Measurements from ENCODE around the gene SYNPO2. TPM values are rescaled to one million over a fixed set of nuclear protein-coding genes. Genes with fewer than 3 reads are reported as not detected.
"Not testable (repeated sequence)": the region's sequence is repeated elsewhere in the genome, so short reads cannot be mapped to it uniquely, and the experiment has no call there.

The SYNPO2 gene
- total RNA-seq, 1 experiment from 2014 or later, result 0.38 TPM

GRCh38 chr4:119005928-119006460 lies 117.3 kb downstream of the SYNPO2 start:
- Histone ChIP-seq H3K4me3 (ENCODE audit: insufficient read depth, low read depth, low read length) (no peak overlapping the region), H3K27me3 (ENCODE audit: control insufficient read depth, insufficient read depth, low read length) (no peaks in the 10 kb centered on the region), H3K36me3 (replicated peaks; ENCODE audit: control insufficient read depth, insufficient read depth, low read length) (no peaks in the 10 kb centered on the region)
- DNase-seq, result no peak

GRCh38 chr4:119008761-119009160 lies 120.1 kb downstream of the SYNPO2 start:
- H3K36me3 ChIP-seq (replicated peaks; ENCODE audit: control insufficient read depth, insufficient read depth, low read length), result no peaks in the 10 kb centered on the region
- H3K4me3 ChIP-seq (ENCODE audit: insufficient read depth, low read depth, low read length), result no peak overlapping the region
- no peaks in the 10 kb centered on the region for H3K27me3 ChIP-seq (ENCODE audit: control insufficient read depth, insufficient read depth, low read length)
- no peak for DNase-seq

- H3K27me3 ChIP-seq (ENCODE audit: control insufficient read depth, insufficient read depth, low read length); DNase-seq; H3K36me3 ChIP-seq (replicated peaks; ENCODE audit: control insufficient read depth, insufficient read depth, low read length); H3K4me3 ChIP-seq (ENCODE audit: insufficient read depth, low read depth, low read length): not testable (repeated sequence)
Measured at GRCh38 chr4:119010221-119010620, 121.6 kb downstream of the SYNPO2 start.

DNA sequence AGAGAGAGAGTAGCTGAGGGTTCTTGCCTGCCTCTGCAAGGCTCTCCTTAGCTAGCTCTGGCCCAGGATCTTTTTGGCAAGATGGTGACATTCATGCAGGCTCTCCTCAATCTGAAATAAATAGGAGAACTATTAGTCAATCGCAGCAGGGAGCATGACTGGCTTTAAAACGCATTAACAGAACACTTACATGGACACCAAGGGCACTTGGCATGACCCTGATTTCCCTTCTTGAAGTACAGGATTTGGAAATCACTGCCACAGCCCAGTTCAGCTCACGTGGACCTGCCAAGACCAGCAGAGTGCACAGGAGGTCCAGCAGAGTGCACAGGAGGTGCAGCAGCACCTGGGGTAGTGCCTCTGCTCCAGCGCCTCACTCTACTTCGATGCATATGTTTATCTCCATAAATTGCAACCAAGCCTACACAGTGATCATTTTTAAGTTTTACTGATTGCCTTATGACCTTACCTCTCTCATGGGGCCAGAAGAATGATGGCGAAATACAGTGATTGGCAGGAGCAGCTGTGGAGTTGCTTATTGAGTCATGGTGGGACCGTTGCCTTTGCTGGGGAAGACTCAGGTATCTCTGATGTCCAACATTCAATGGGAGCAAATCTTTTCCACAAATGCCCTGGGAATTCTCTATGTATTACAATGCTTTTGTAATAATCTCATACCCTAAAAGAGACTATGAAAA lies 122.4 kb downstream of the SYNPO2 start:
- Histone ChIP-seq H3K36me3 (replicated peaks; ENCODE audit: control insufficient read depth, insufficient read depth, low read length) (no peaks in the 10 kb centered on the region), H3K4me3 (ENCODE audit: insufficient read depth, low read depth, low read length) (no peak overlapping the region), H3K27me3 (ENCODE audit: control insufficient read depth, insufficient read depth, low read length) (no peaks in the 10 kb centered on the region)
- no peak for DNase-seq

DNA sequence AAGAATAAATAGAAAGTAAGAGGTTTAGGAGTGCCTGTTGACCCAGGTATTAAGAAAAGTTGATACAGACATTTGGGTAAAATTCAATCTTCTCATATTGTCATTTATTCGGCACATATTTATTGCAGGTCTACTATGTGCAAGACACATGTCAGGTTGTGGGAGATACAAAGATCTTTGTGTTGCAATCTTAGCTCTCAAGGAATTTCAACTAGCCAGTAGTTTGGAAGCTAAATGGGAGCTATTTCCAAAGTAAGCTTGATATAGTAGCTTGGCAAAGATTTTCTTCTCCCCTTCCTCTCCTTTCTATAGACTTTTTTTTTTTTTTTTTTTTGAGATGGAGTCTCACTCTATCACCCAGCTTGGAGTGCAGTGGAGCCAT lies 122.9 kb downstream of the SYNPO2 start:
- H3K4me3 ChIP-seq (ENCODE audit: insufficient read depth, low read depth, low read length), result no peak overlapping the region
- H3K27me3 ChIP-seq (ENCODE audit: control insufficient read depth, insufficient read depth, low read length), result no peaks in the 10 kb centered on the region
- no peak for DNase-seq
- H3K36me3 ChIP-seq (replicated peaks; ENCODE audit: control insufficient read depth, insufficient read depth, low read length), result no peaks in the 10 kb centered on the region

DNA sequence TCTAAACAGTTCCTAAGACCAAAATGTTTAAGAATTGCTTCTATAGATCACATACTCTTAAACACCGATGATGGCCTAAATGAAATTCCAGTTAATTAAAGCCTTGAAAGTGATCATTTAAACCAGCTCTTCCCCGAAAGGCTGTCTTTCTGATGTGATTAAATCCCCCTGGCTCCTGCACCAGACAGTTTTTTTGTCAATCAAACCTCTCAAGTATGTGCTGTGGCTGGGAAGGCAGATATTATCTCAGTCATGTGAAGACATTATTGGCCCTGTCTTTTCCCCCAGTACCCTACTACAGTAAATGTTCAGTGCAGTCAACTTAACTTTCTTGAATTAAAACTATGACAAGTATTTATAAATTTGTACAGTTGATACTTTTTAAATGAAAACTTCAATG lies 126.0 kb downstream of the SYNPO2 start:
- no peak for DNase-seq
- Histone ChIP-seq H3K4me3 (ENCODE audit: insufficient read depth, low read depth, low read length) (no peak overlapping the region), H3K27me3 (ENCODE audit: control insufficient read depth, insufficient read depth, low read length) (no peaks in the 10 kb centered on the region), H3K36me3 (replicated peaks; ENCODE audit: control insufficient read depth, insufficient read depth, low read length) (no peaks in the 10 kb centered on the region)

DNA sequence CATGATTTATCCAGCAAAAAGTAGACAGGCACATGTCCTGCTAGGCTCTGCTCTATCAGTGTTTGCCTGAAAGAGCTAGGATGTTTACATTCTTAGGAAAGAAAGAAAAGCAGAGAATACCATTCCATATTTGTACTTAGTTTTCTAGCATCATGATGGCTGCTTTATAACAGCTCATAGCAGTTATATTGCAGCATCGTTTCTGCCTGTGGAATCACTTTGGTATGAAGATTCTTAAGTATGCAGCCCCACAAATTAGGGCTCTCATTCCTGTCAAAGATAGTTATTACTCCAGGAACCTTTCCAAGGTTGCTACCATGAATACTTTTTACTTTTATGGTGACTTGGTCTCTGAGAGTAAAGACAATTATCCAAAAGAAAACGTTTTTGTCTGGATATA lies 128.0 kb downstream of the SYNPO2 start:
- H3K27me3 ChIP-seq (ENCODE audit: control insufficient read depth, insufficient read depth, low read length), result no peaks in the 10 kb centered on the region
- DNase-seq, result no peak
- H3K4me3 ChIP-seq (ENCODE audit: insufficient read depth, low read depth, low read length), result no peak overlapping the region
- H3K36me3 ChIP-seq (replicated peaks; ENCODE audit: control insufficient read depth, insufficient read depth, low read length), result no peaks in the 10 kb centered on the region

- no peak for DNase-seq
- no peak overlapping the region for H3K4me3 ChIP-seq (ENCODE audit: insufficient read depth, low read depth, low read length)
- H3K36me3 ChIP-seq (replicated peaks; ENCODE audit: control insufficient read depth, insufficient read depth, low read length), result no peaks in the 10 kb centered on the region
- H3K27me3 ChIP-seq (ENCODE audit: control insufficient read depth, insufficient read depth, low read length), result no peaks in the 10 kb centered on the region
Measured at GRCh38 chr4:119017636-119018035, 129.0 kb downstream of the SYNPO2 start.

DNA sequence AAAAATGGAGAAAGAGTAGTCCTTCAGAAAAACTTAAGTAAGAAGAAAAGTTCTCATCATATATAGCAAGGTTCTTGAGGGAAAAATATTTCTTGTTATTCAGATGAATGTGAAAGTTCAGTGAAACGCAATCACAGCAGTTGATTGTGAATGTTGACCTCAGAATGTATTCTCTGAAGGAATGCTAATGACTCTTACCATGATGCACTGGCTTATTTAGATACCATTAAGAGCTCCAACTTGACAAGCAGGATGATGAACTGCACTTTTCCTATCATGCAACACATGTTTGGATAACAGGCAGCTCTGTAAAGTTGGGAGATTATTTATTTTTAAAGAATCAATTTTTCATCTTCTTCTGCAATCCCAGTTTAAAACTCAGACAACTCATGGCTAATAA lies 131.5 kb downstream of the SYNPO2 start:
- no peaks in the 10 kb centered on the region for H3K27me3 ChIP-seq (ENCODE audit: control insufficient read depth, insufficient read depth, low read length)
- H3K4me3 ChIP-seq (ENCODE audit: insufficient read depth, low read depth, low read length), result no peak overlapping the region
- DNase-seq, result no peak
- H3K36me3 ChIP-seq (replicated peaks; ENCODE audit: control insufficient read depth, insufficient read depth, low read length), result no peaks in the 10 kb centered on the region

DNA sequence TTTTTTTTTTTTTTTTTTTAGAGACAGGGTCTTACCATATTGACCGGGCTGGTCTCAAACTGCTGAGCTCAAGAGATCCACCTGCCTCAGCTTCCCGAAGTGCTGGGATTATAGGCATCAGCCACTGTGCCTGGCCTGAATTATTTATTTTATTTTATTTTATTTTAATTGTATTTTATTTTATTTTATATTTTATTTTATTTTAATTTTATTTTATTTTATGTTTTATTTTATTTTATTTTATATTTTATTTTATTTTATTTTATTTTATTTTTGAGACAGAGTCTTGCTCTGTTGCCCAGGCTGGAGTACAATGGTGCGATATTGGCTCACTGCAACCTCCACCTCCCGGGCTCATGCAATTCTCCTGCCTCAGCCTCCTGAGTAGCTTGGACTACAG lies 133.9 kb downstream of the SYNPO2 start:
- not testable (repeated sequence) for H3K4me3 ChIP-seq (ENCODE audit: insufficient read depth, low read depth, low read length); DNase-seq; H3K27me3 ChIP-seq (ENCODE audit: control insufficient read depth, insufficient read depth, low read length); H3K36me3 ChIP-seq (replicated peaks; ENCODE audit: control insufficient read depth, insufficient read depth, low read length)

DNA sequence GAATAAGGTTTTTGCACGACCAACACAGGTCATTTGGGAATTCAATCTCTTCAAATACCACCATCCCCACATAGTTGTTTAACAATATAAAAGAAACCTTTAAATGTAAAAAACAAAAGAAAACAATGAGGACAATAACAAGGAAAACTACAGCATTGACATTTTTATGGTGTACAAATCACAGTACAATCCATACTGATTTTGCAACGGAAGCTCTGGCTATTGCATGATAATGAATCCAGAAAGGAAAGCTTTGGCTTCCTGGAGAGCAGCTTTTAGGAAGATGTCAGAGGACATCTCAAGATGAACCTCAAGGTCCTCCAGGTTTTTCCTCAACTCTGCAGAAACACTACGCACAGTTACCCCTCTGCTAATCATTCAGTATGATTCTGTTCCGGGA lies 135.4 kb downstream of the SYNPO2 start:
- Histone ChIP-seq H3K36me3 (replicated peaks; ENCODE audit: control insufficient read depth, insufficient read depth, low read length) (no peaks in the 10 kb centered on the region), H3K4me3 (ENCODE audit: insufficient read depth, low read depth, low read length) (no peak overlapping the region), H3K27me3 (ENCODE audit: control insufficient read depth, insufficient read depth, low read length) (no peaks in the 10 kb centered on the region)
- no peak for DNase-seq

DNA sequence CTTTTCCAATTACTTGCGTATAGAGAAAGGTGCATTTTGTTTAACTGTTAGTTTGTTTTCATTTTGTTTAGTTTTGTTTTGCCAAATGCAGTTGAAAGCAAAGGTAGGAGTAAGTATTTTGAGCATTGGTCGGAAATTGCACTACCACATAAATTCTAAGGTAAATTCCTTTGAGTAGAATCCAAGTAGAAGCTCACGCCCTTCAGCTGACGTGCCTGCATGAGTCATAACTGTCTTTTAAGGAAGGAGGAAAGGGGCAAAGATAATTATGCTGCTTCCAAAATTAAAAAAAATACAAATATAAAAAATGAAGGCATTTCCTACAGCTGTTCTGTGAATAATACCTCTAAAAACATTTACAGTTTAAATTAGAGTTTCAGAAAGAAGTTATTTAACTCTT lies 136.8 kb downstream of the SYNPO2 start:
- Histone ChIP-seq H3K27me3 (ENCODE audit: control insufficient read depth, insufficient read depth, low read length) (no peaks in the 10 kb centered on the region), H3K36me3 (replicated peaks; ENCODE audit: control insufficient read depth, insufficient read depth, low read length) (no peaks in the 10 kb centered on the region), H3K4me3 (ENCODE audit: insufficient read depth, low read depth, low read length) (no peak overlapping the region)
- no peak for DNase-seq

DNA sequence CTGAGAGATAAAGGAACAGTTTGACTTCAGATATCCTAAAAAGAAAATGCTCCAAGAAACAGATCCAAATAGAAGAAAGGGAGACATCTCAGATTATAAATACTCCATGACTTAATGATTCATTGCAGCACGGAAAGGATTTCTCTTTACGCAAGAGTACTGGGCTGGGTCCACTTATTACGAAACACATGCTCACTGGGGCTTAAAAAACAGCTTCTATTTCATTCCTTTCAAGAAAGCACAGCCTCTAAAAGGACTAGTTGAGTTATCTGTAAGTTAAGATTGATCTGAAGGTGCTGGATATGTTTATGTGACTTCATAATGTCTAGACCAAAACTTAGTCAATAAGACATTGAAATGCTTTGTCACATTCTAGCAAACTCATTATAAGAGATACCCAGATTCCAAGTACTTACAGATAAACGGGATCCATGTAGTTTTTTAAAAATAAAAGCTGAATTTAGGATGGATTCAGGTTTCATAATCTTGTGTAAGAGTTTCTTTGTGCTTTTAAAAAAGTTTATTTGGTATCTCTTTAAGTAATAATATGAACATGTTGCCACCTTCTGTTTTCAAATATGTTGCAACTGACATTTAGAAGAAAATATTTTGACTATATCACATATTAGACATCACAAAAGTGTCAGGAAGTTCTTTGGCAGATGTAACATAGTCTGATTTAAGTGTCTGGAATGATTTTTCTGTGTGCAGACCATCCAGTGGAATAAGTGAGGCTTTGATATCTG lies 137.4 kb downstream of the SYNPO2 start:
- no peak overlapping the region for H3K4me3 ChIP-seq (ENCODE audit: insufficient read depth, low read depth, low read length)
- DNase-seq, result no peak
- no peaks in the 10 kb centered on the region for H3K27me3 ChIP-seq (ENCODE audit: control insufficient read depth, insufficient read depth, low read length)
- no peaks in the 10 kb centered on the region for H3K36me3 ChIP-seq (replicated peaks; ENCODE audit: control insufficient read depth, insufficient read depth, low read length)

GRCh38 chr4:119026662-119027444 lies 138.2 kb downstream of the SYNPO2 start:
- Histone ChIP-seq H3K36me3 (replicated peaks; ENCODE audit: control insufficient read depth, insufficient read depth, low read length) (no peaks in the 10 kb centered on the region), H3K27me3 (ENCODE audit: control insufficient read depth, insufficient read depth, low read length) (no peaks in the 10 kb centered on the region), H3K4me3 (ENCODE audit: insufficient read depth, low read depth, low read length) (no peak overlapping the region)
- DNase-seq, result no peak

GRCh38 chr4:119027811-119028210 lies 139.2 kb downstream of the SYNPO2 start:
- Histone ChIP-seq H3K27me3 (ENCODE audit: control insufficient read depth, insufficient read depth, low read length) (no peaks in the 10 kb centered on the region), H3K4me3 (ENCODE audit: insufficient read depth, low read depth, low read length) (no peak overlapping the region), H3K36me3 (replicated peaks; ENCODE audit: control insufficient read depth, insufficient read depth, low read length) (no peaks in the 10 kb centered on the region)
- DNase-seq, result no peak

All from H7 (cell line).